ENCODE results near the gene ZNF804A. TPM values are rescaled to one million over a fixed set of nuclear protein-coding genes. Genes with fewer than 3 reads are reported as not detected.

The ZNF804A gene
- total RNA-seq, 1 donor from 2014 or later: 13.9 TPM

- no peak for FAIRE-seq
- no peak for DNase-seq (ENCODE audit: low spot score in 2 of 2)
Measured at GRCh38 chr2:184920451-184920965, 322.2 kb downstream of the ZNF804A start.

DNA sequence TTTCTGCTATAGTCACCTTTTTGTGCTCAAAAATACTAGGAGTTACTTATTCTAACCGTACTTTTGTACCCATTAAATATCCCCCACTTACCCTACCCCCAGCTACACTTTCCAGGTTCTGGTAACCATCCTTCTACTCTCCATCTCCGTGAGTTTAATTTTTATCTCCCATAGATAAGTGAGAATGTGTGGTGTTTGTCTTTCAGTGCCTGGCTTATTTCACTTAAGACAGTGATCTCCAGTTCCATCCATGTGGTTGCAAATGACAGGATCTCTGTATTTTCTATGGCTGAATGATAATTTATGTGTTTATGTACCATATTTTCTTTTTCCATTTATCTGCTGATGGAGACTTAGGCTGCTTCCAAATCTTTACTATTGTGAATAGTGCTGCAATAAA, 323.3 kb downstream of the ZNF804A start:
- DNase-seq (ENCODE audit: low spot score in 2 of 2) (no peak), FAIRE-seq (no peak)

- FAIRE-seq: no peak
- DNase-seq (ENCODE audit: low spot score in 2 of 2): no peak
Measured at GRCh38 chr2:184923751-184924150, 325.4 kb downstream of the ZNF804A start.

DNA sequence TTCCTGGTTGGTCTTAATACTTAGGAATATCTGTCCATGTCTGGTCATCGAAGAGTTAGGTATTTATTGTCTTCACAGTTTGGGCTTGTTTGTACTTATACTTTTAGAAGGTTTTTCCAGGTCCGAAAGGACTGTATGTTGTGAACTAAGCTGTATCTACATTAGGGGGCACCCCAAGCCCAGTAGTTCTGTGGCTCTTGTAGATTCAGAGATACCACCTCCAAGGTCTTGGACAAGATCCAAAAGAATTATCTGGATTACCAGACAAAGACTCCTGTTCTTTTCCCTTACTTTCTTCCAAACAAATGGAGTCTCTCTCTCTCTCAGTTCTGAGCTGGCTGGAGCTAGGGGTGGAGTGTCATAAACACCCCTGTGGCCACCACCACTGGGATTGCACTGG, 328.7 kb downstream of the ZNF804A start:
- FAIRE-seq (no peak), DNase-seq (ENCODE audit: low spot score in 2 of 2) (no peak)

- DNase-seq (ENCODE audit: low spot score in 2 of 2): no peak
- no peak for FAIRE-seq
Measured at GRCh38 chr2:184936761-184937160, 338.4 kb downstream of the ZNF804A start.

DNA sequence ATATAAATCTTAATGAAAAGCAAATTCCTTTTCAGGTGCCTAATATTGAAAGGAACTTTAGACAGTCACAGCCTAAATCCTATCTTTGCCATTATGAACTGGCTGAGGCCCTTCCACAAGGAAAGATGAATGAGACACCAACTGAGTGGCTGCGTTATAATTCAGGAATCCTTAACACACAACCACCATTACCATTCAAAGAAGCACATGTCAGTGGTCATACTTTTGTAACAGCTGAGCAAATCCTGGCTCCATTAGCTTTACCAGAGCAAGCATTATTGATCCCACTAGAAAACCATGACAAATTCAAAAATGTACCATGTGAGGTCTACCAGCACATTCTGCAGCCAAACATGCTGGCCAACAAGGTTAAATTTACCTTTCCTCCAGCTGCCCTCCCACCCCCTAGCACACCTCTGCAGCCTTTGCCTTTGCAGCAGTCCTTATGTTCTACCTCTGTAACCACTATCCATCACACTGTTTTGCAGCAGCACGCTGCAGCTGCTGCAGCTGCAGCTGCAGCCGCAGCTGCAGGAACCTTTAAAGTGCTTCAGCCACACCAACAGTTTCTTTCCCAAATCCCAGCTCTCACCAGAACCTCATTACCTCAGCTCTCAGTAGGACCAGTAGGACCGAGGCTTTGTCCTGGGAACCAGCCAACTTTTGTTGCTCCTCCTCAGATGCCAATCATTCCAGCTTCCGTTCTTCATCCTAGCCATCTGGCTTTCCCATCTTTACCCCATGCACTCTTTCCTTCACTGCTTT, 340.1 kb downstream of the ZNF804A start:
- FAIRE-seq (no peak), DNase-seq (ENCODE audit: low spot score in 2 of 2) (no peak)

GRCh38 chr2:184945326-184945725, 347.0 kb downstream of the ZNF804A start:
- FAIRE-seq (no peak), DNase-seq (ENCODE audit: low spot score in 2 of 2) (no peak)

GRCh38 chr2:184945824-184946223, 347.5 kb downstream of the ZNF804A start:
- no peak for FAIRE-seq
- no peak for DNase-seq (ENCODE audit: low spot score in 2 of 2)

DNA sequence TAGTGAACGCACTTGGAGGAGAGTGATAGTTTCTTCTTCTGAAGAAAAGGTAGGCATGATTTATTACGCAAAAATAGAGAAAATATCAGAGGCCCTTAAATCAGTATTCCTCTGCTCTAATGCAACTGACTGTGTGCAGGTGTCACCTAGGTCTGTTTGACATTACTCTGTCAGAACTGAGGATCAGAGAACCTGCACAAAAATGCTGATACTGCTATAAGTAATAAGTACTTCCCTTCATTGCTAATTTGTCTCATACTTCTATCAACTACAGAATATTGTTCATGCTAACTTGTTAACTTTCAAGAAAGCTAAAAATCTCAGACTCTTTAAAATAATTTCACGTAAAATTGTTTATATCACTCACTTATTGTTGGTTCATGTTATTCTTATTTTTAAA, 358.5 kb downstream of the ZNF804A start:
- FAIRE-seq: no peak
- no peak for DNase-seq (ENCODE audit: low spot score in 2 of 2)

- no peak for FAIRE-seq
- DNase-seq (ENCODE audit: low spot score in 2 of 2): no peak
Measured at GRCh38 chr2:184971546-184972068, 373.3 kb downstream of the ZNF804A start.
